NAMALWA (cell line): ENCODE measurements around the gene UBTD2.
"Not testable (repeated sequence)": the region's sequence is repeated elsewhere in the genome, so short reads cannot be mapped to it uniquely, and the experiment has no call there.

Experiments
- DNase-seq: peaks from one replicate; pipeline ENCODE4 v3.0.0-alpha.2; 2015; ENCODE audit warnings: low spot score

The UBTD2 gene

GRCh38 chr5:172283020-172283861 lies at the start of gene UBTD2:
Gene UBTD2, minus strand, starts transcription at chr5:172283764. Its CDS starts 99 bp downstream, at chr5:172283665.
- peak; percentile 74 for DNase-seq

- DNase-seq, result not testable (repeated sequence)
Measured at GRCh38 chr5:172326901-172327300, 43.3 kb upstream of the UBTD2 start.

- no peak for DNase-seq
Measured at GRCh38 chr5:172325452-172325851, 41.9 kb upstream of the UBTD2 start.

GRCh38 chr5:172322028-172322965 lies 38.7 kb upstream of the UBTD2 start:
- DNase-seq, result no peak

GRCh38 chr5:172321593-172321992 lies 38.0 kb upstream of the UBTD2 start:
- no peak for DNase-seq

- DNase-seq, result no peak
Measured at GRCh38 chr5:172319708-172320441, 36.3 kb upstream of the UBTD2 start.

GRCh38 chr5:172315587-172316493 lies 32.3 kb upstream of the UBTD2 start:
- DNase-seq, result no peak

GRCh38 chr5:172313915-172314314 lies 30.4 kb upstream of the UBTD2 start:
- DNase-seq, result no peak

GRCh38 chr5:172312286-172312685 lies 28.7 kb upstream of the UBTD2 start:
- no peak for DNase-seq

- no peak for DNase-seq
Measured at GRCh38 chr5:172311605-172312004, 28.0 kb upstream of the UBTD2 start.

- DNase-seq, result no peak
Measured at GRCh38 chr5:172311026-172311425, 27.5 kb upstream of the UBTD2 start.

GRCh38 chr5:172305380-172305779 lies 21.8 kb upstream of the UBTD2 start:
- DNase-seq, result no peak

- no peak for DNase-seq
Measured at GRCh38 chr5:172303572-172304335, 20.2 kb upstream of the UBTD2 start.

- DNase-seq, result no peak
Measured at GRCh38 chr5:172303162-172303561, 19.6 kb upstream of the UBTD2 start.

- no peak for DNase-seq
Measured at GRCh38 chr5:172302047-172302710, 18.6 kb upstream of the UBTD2 start.

- DNase-seq, result no peak
Measured at GRCh38 chr5:172299916-172300439, 16.4 kb upstream of the UBTD2 start.

GRCh38 chr5:172294831-172295230 lies 11.3 kb upstream of the UBTD2 start:
- DNase-seq, result no peak

- DNase-seq, result no peak
Measured at GRCh38 chr5:172293745-172294342, 10.3 kb upstream of the UBTD2 start.
